PFSK-1 (cell line): ENCODE data around the gene ABCA10.

Experiments used
- FOXP2 ChIP-seq: optimal IDR thresholded peaks from 2 replicates; pipeline ENCODE3; 2011; ENCODE audit warnings: borderline replicate concordance, control low read depth, inconsistent platforms; ENCODE audit not compliant: insufficient read depth; ENCODE audit errors: extremely low read length, extremely low read depth
- POLR2AphosphoS5 ChIP-seq: IDR thresholded peaks from 2 replicates; pipeline ENCODE4 v1.6.1; 2012; ENCODE audit warnings: low read depth, mild to moderate bottlenecking, control low read depth, low read length, moderate library complexity
- REST ChIP-seq, 2 experiments: IDR thresholded peaks; 2 replicates each; pipeline versions ENCODE4 v1.6.1 to v1.8.0; 2011 to 2012; ENCODE audit warnings: low read depth in 2 of 2, low read length in 2 of 2, control low read depth in 1 of 2, inconsistent platforms in 1 of 2, mild to moderate bottlenecking in 1 of 2, moderate library complexity in 1 of 2; ENCODE audit not compliant: insufficient read depth in 1 of 2
- SIN3A ChIP-seq: IDR thresholded peaks from 2 replicates; pipeline ENCODE4 v1.6.1; 2012; ENCODE audit warnings: mild to moderate bottlenecking, low read length, moderate library complexity, borderline replicate concordance; ENCODE audit not compliant: insufficient read depth
- TAF1 ChIP-seq: IDR thresholded peaks from 2 replicates; pipeline ENCODE4 v1.6.1; 2012; ENCODE audit warnings: low read length, control low read depth, borderline replicate concordance; ENCODE audit not compliant: insufficient read depth

ABCA10 gene

GRCh38 chr17:69188796-69189195 lies 39.8 kb downstream of the ABCA10 start:
- TF ChIP-seq TAF1 (no peak), REST (IDR thresholded peaks at IDR 0.05; ENCODE audit: insufficient read depth in 1 of 2, low read depth in 2 of 2, low read length in 2 of 2) (no peak), FOXP2 (no peak), POLR2AphosphoS5 (no peak), SIN3A (no peak)

GRCh38 chr17:69188064-69188463 lies 40.6 kb downstream of the ABCA10 start:
- TF ChIP-seq FOXP2 (no peak), REST (IDR thresholded peaks at IDR 0.05; ENCODE audit: insufficient read depth in 1 of 2, low read depth in 2 of 2, low read length in 2 of 2) (no peak), POLR2AphosphoS5 (no peak), SIN3A (no peak), TAF1 (no peak)

GRCh38 chr17:69187294-69187693 lies 41.3 kb downstream of the ABCA10 start:
- no peak for TF ChIP-seq POLR2AphosphoS5
- no peak for TF ChIP-seq REST (IDR thresholded peaks at IDR 0.05; ENCODE audit: insufficient read depth in 1 of 2, low read depth in 2 of 2, low read length in 2 of 2)
- no peak for TF ChIP-seq FOXP2
- no peak for TF ChIP-seq TAF1
- TF ChIP-seq SIN3A = no peak

GRCh38 chr17:69179227-69179952 lies 49.2 kb downstream of the ABCA10 start:
- no peak for TF ChIP-seq REST (IDR thresholded peaks at IDR 0.05; ENCODE audit: insufficient read depth in 1 of 2, low read depth in 2 of 2, low read length in 2 of 2)
- no peak for TF ChIP-seq FOXP2
- TF ChIP-seq TAF1 = no peak
- TF ChIP-seq SIN3A = no peak
- TF ChIP-seq POLR2AphosphoS5 = no peak

GRCh38 chr17:69176457-69176795 lies 52.2 kb downstream of the ABCA10 start:
- TF ChIP-seq FOXP2 (no peak), TAF1 (no peak)
